Neural cell (in vitro differentiated cells): ENCODE results near the gene TIPARP. TPM values are rescaled to one million over a fixed set of nuclear protein-coding genes. Genes with fewer than 3 reads are reported as not detected.

Experiments
- H2AFZ ChIP-seq: fragments of 200-600, 300-800 bp; sonication (generic), shearing (Covaris generic); 2 replicates; pipeline ENCODE4 v1.6.0; 2014; ENCODE audit warnings: low read depth, mild to moderate bottlenecking, antibody characterized with exemption, low read length, moderate library complexity
- H3F3A ChIP-seq: fragments of 200-600 bp; shearing (Covaris generic); 2 replicates; pipeline ENCODE4 v1.6.1; 2016; ENCODE audit warnings: mild to moderate bottlenecking, moderate library complexity, mixed read lengths, antibody characterized with exemption, low read length; ENCODE audit not compliant: insufficient read depth, poor library complexity, severe bottlenecking
- H3K27ac ChIP-seq: fragments of 200-600, 300-800 bp; sonication (generic), shearing (Covaris generic); 2 replicates; pipeline ENCODE4 v1.5.1; 2014; ENCODE audit warnings: mild to moderate bottlenecking, low read length, moderate library complexity
- H3K27me3 ChIP-seq: fragments of 300-800, 200-600 bp; sonication (generic), shearing (Covaris generic); 2 replicates; pipeline ENCODE4 v1.6.0; 2014; ENCODE audit warnings: mild to moderate bottlenecking, low read depth, low read length, moderate library complexity; ENCODE audit not compliant: insufficient read depth
- H3K36me3 ChIP-seq: fragments of 300-800, 200-600 bp; sonication (generic), shearing (Covaris generic); 2 replicates; pipeline ENCODE4 v1.5.1; 2014; ENCODE audit warnings: mild to moderate bottlenecking, antibody characterized with exemption, low read length, moderate library complexity; ENCODE audit not compliant: insufficient read depth
- H3K4me2 ChIP-seq: fragments of 300-800, 200-600 bp; sonication (generic), shearing (Covaris generic); 2 replicates; pipeline ENCODE4 v1.6.0; 2014; ENCODE audit warnings: mild to moderate bottlenecking, low read length
- H3K4me3 ChIP-seq: fragments of 300-800, 200-600 bp; sonication (generic), shearing (Covaris generic); 2 replicates; pipeline ENCODE4 v1.5.1; 2014; ENCODE audit warnings: mild to moderate bottlenecking, low read length, moderate library complexity
- H3K79me2 ChIP-seq: fragments of 200-600 bp; shearing (Covaris generic); replicated peaks from 2 replicates; pipeline ENCODE4 v1.6.0; 2014; ENCODE audit warnings: mild to moderate bottlenecking, low read length, moderate library complexity; ENCODE audit not compliant: insufficient read depth
- H3K9ac ChIP-seq: fragments of 300-800, 200-600 bp; sonication (generic), shearing (Covaris generic); 2 replicates; pipeline ENCODE4 v1.6.1; 2016; ENCODE audit warnings: mild to moderate bottlenecking, low read length, mixed read lengths
- H3K9me2 ChIP-seq: fragments of 200-600 bp; shearing (Covaris generic); 2 replicates; pipeline ENCODE4 v1.6.1; 2016; ENCODE audit warnings: mild to moderate bottlenecking, low read length, mixed read lengths; ENCODE audit not compliant: insufficient read depth
- H3K9me3 ChIP-seq: fragments of 200-600, 300-800 bp; sonication (generic), shearing (Covaris generic); 2 replicates; pipeline ENCODE4 v1.6.1; 2016; ENCODE audit warnings: mild to moderate bottlenecking, mixed run types, low read length, moderate library complexity, mixed read lengths
- H4K20me1 ChIP-seq: fragments of 200-600 bp; shearing (Covaris generic); 2 replicates; pipeline ENCODE4 v1.6.1; 2016; ENCODE audit warnings: mild to moderate bottlenecking, mixed run types; ENCODE audit not compliant: insufficient read depth
- EP300 ChIP-seq: fragments of 450-650 bp; conservative IDR thresholded peaks from 2 replicates; pipeline ENCODE4 v1.6.1; 2014; ENCODE audit warnings: antibody characterized with exemption, mild to moderate bottlenecking, moderate library complexity; ENCODE audit not compliant: poor library complexity, severe bottlenecking
- EZH2 ChIP-seq: fragments of 200-600, 300-800 bp; shearing (Covaris generic), sonication (generic); IDR thresholded peaks from 2 replicates; pipeline ENCODE4 v1.6.1; 2014; ENCODE audit warnings: antibody characterized with exemption, low read length, borderline replicate concordance, mild to moderate bottlenecking; ENCODE audit not compliant: insufficient read depth, poor library complexity, severe bottlenecking
- MXI1 ChIP-seq: fragments of 450-650 bp; conservative IDR thresholded peaks from 2 replicates; pipeline ENCODE4 v1.6.1; 2014; ENCODE audit warnings: antibody characterized with exemption, mild to moderate bottlenecking; ENCODE audit not compliant: poor library complexity, severe bottlenecking
- POLR2AphosphoS5 ChIP-seq: IDR thresholded peaks from 2 replicates; pipeline ENCODE4 v1.6.1; 2012
- RAD21 ChIP-seq: fragments of 450-650 bp; conservative IDR thresholded peaks from 2 replicates; pipeline ENCODE4 v1.6.1; 2014; ENCODE audit warnings: antibody characterized with exemption, mild to moderate bottlenecking, moderate library complexity
- SMC3 ChIP-seq: fragments of 450-650 bp; conservative IDR thresholded peaks from 2 replicates; pipeline ENCODE4 v1.6.1; 2014; ENCODE audit warnings: antibody characterized with exemption, mild to moderate bottlenecking, moderate library complexity; ENCODE audit not compliant: poor library complexity
- TAF1 ChIP-seq: IDR thresholded peaks from 2 replicates; pipeline ENCODE4 v1.6.1; 2012; ENCODE audit warnings: low read depth
- polyA plus RNA-seq: library from polyadenylated mRNA; depleted of rRNA; stranded (reverse); fragments of >200 nt; gene quantifications from 2 replicates; pipeline ENCODE4 v1.2.3, GENCODE V29; 2014
- TF ChIP-seq, protein P1 (sequence below): IDR thresholded peaks from 2 replicates; pipeline ENCODE4 v1.6.1; 2012; ENCODE audit warnings: borderline replicate concordance
- TF ChIP-seq, protein P2 (sequence below): fragments of 450-650 bp; IDR thresholded peaks from 2 replicates; pipeline ENCODE4 v1.5.1; 2014; ENCODE audit warnings: antibody characterized with exemption, mild to moderate bottlenecking, moderate library complexity; ENCODE audit not compliant: poor library complexity, severe bottlenecking

The TIPARP gene
- polyA plus RNA-seq, 1 donor from 2014 or later: 5.4 TPM

DNA sequence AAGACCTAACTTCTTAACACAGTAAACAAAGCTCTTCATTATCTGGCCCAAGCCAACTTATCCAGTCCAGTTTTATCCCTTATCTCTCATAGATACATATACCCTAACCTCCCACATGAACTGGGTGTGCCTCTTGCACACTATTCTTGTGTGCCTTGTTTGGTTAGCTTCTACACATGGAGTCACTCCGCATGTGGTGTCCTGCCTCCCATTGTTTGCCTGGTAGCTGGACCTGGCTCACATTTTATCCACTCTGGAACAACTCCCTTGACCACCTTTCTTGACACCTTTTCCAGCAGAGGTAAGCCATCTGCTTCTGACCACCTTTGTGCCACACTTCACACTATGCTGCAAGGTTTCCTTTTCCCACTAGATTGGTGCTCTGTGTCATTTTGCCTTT, 15.2 kb downstream of the TIPARP start:
- Histone ChIP-seq H3K27ac (no peak overlapping the region), H3K4me3 (no peak overlapping the region), H3K9ac (no peak overlapping the region), H3F3A (no peaks in the 10 kb centered on the region), H3K36me3 (no peaks in the 10 kb centered on the region), H4K20me1 (no peaks in the 10 kb centered on the region), H3K79me2 (no peaks in the 10 kb centered on the region), H3K9me3 (no peaks in the 10 kb centered on the region), H3K9me2 (no peaks in the 10 kb centered on the region), H3K4me2 (no peak overlapping the region), H2AFZ (no peak overlapping the region), H3K27me3 (no peaks in the 10 kb centered on the region)
- TF ChIP-seq TAF1: no peak
- no peak for TF ChIP-seq SMC3
- TF ChIP-seq, protein P1, sequence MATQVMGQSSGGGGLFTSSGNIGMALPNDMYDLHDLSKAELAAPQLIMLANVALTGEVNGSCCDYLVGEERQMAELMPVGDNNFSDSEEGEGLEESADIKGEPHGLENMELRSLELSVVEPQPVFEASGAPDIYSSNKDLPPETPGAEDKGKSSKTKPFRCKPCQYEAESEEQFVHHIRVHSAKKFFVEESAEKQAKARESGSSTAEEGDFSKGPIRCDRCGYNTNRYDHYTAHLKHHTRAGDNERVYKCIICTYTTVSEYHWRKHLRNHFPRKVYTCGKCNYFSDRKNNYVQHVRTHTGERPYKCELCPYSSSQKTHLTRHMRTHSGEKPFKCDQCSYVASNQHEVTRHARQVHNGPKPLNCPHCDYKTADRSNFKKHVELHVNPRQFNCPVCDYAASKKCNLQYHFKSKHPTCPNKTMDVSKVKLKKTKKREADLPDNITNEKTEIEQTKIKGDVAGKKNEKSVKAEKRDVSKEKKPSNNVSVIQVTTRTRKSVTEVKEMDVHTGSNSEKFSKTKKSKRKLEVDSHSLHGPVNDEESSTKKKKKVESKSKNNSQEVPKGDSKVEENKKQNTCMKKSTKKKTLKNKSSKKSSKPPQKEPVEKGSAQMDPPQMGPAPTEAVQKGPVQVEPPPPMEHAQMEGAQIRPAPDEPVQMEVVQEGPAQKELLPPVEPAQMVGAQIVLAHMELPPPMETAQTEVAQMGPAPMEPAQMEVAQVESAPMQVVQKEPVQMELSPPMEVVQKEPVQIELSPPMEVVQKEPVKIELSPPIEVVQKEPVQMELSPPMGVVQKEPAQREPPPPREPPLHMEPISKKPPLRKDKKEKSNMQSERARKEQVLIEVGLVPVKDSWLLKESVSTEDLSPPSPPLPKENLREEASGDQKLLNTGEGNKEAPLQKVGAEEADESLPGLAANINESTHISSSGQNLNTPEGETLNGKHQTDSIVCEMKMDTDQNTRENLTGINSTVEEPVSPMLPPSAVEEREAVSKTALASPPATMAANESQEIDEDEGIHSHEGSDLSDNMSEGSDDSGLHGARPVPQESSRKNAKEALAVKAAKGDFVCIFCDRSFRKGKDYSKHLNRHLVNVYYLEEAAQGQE: no peak
- TF ChIP-seq, protein P2, sequence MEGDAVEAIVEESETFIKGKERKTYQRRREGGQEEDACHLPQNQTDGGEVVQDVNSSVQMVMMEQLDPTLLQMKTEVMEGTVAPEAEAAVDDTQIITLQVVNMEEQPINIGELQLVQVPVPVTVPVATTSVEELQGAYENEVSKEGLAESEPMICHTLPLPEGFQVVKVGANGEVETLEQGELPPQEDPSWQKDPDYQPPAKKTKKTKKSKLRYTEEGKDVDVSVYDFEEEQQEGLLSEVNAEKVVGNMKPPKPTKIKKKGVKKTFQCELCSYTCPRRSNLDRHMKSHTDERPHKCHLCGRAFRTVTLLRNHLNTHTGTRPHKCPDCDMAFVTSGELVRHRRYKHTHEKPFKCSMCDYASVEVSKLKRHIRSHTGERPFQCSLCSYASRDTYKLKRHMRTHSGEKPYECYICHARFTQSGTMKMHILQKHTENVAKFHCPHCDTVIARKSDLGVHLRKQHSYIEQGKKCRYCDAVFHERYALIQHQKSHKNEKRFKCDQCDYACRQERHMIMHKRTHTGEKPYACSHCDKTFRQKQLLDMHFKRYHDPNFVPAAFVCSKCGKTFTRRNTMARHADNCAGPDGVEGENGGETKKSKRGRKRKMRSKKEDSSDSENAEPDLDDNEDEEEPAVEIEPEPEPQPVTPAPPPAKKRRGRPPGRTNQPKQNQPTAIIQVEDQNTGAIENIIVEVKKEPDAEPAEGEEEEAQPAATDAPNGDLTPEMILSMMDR: no peak
- no peak for TF ChIP-seq RAD21
- no peak for TF ChIP-seq POLR2AphosphoS5
- TF ChIP-seq MXI1: no peak
- TF ChIP-seq EP300: no peak
- TF ChIP-seq EZH2: no peak

DNA sequence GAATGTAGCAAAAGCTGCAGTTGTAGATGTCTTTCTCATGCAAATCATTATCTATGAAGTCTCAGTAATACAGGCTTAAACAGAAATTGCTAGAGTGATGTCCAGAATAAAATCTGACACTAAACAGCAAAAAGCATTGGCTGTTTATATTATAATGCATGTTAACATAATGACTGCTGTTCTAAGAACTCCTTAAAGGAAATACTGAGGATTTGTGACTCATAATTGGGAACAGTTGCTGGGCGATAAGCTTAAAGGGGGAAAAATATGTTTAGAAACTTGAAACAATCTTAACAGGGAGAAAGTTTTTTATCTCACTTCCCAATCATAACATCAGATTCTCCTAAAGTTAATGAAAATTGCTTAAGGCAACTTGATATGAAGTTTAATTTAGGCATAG, 17.5 kb downstream of the TIPARP start:
- TF ChIP-seq MXI1: no peak
- TF ChIP-seq, protein P1: no peak
- TF ChIP-seq, protein P2: no peak
- no peak for TF ChIP-seq POLR2AphosphoS5
- TF ChIP-seq EZH2: no peak
- no peak for TF ChIP-seq SMC3
- no peak for TF ChIP-seq RAD21
- TF ChIP-seq EP300: no peak
- TF ChIP-seq TAF1: no peak
- H2AFZ ChIP-seq: no peak overlapping the region
- no peak overlapping the region for H3K4me2 ChIP-seq
- H3K9me3 ChIP-seq: no peaks in the 10 kb centered on the region
- no peak overlapping the region for H3K27ac ChIP-seq
- H3K27me3 ChIP-seq: no peaks in the 10 kb centered on the region
- no peak overlapping the region for H3K9ac ChIP-seq
- H4K20me1 ChIP-seq: no peaks in the 10 kb centered on the region
- H3F3A ChIP-seq: no peaks in the 10 kb centered on the region
- no peaks in the 10 kb centered on the region for H3K9me2 ChIP-seq
- H3K36me3 ChIP-seq: no peaks in the 10 kb centered on the region
- peak overlapping the region; percentile 13 for H3K4me3 ChIP-seq
- no peaks in the 10 kb centered on the region for H3K79me2 ChIP-seq
